HepG2 (cell line): Measurements from ENCODE around the gene SPG7. TPM values are rescaled to one million over a fixed set of nuclear protein-coding genes. Genes with fewer than 3 reads are reported as not detected.

Experiments
- ATAC-seq: fragments of 200-7000 bp; cut with Tn5 transposase; 3 replicates; pipeline ENCODE4 v1.9.1; 2020; ENCODE audit warnings: mild to moderate bottlenecking, moderate library complexity
- BruUV-seq: library from RNA; stranded (reverse); fragments of 400-500 nt; replicated peaks from 2 replicates; lab custom pipeline; 2021; lab: Mats Ljungman, UMichigan
- CTCF ChIA-PET: fragments of 300-600 bp; formaldehyde crosslinking; extraction: SDS; loops from one replicate; lab custom pipeline; 2021; ENCODE audit warnings: low total read pairs, inconsistent platforms, low intra/inter-chr PET ratio; lab: Yijun Ruan, JAX
- POLR2A ChIA-PET: fragments of 350-600 bp; sonication (Branson Sonifier 250); formaldehyde crosslinking; loops from one replicate; lab custom pipeline; 2020; ENCODE audit warnings: antibody characterized with exemption, inconsistent platforms; lab: Yijun Ruan, JAX
- DNase-seq: peaks from one replicate; pipeline ENCODE4 v3.0.0-alpha.2; 2015; ENCODE audit warnings: low spot score
- FAIRE-seq: peaks from 3 replicates; lab custom pipeline; 2011; peaks lifted over from hg19 to GRCh38; lab: Jason Lieb, UNC
- H2AFZ ChIP-seq: one replicate; pipeline ENCODE4 v1.6.1; 2011; ENCODE audit warnings: low read length, inconsistent platforms
- H3K27ac ChIP-seq: fragments of 300-600 bp; 3 replicates; pipeline ENCODE4 v1.8.0; 2011; ENCODE audit warnings: mixed run types, mild to moderate bottlenecking, mixed read lengths, low read length, inconsistent platforms; ENCODE audit not compliant: insufficient read depth; ENCODE audit errors: extremely low read length
- H3K27me3 ChIP-seq, 2 experiments: fragments of 200-600 bp in 1 of 2; 2 replicates in 1 of 2; 3 replicates in 1 of 2; pipeline versions ENCODE4 v1.6.0 to v1.8.0; 2011; ENCODE audit warnings: low read length in 2 of 2, mild to moderate bottlenecking in 2 of 2, moderate library complexity in 2 of 2, inconsistent platforms in 1 of 2; ENCODE audit not compliant: insufficient read depth in 2 of 2, control insufficient read depth in 1 of 2
- H3K36me3 ChIP-seq, 2 experiments: fragments of 200-600 bp in 1 of 2; replicated peaks in 1 of 2; 2 replicates in 1 of 2; 3 replicates in 1 of 2; pipeline versions ENCODE4 v1.5.1 to v1.8.0; 2011; ENCODE audit warnings: low read length in 2 of 2, inconsistent platforms in 1 of 2; ENCODE audit not compliant: insufficient read depth in 2 of 2, control insufficient read depth in 1 of 2
- H3K4me1 ChIP-seq: 2 replicates; pipeline ENCODE4 v1.5.1; 2012; ENCODE audit warnings: low read length, inconsistent platforms; ENCODE audit not compliant: insufficient read depth
- H3K4me2 ChIP-seq: 2 replicates; pipeline ENCODE4 v1.6.0; 2011; ENCODE audit warnings: low read depth, low read length, inconsistent platforms
- H3K4me3 ChIP-seq, 3 experiments: fragments of 200-600 bp in 1 of 3; sonication (generic), shearing (Covaris generic) in 1 of 3; replicated peaks in 1 of 3; 2 replicates each; pipeline ENCODE4 v1.5.1; 2011 to 2016; ENCODE audit warnings: low read length in 3 of 3, inconsistent platforms in 2 of 3, low read depth in 2 of 3, mild to moderate bottlenecking in 2 of 3, control low read depth in 1 of 3, mixed read lengths in 1 of 3; ENCODE audit not compliant: insufficient read depth in 1 of 3
- H3K79me2 ChIP-seq: one replicate; pipeline ENCODE4 v1.6.1; 2011; ENCODE audit warnings: low read length, inconsistent platforms; ENCODE audit not compliant: insufficient read depth
- H3K9ac ChIP-seq: 2 replicates; pipeline ENCODE4 v1.6.0; 2011; ENCODE audit warnings: mild to moderate bottlenecking, low read depth, low read length, inconsistent platforms; ENCODE audit not compliant: insufficient read depth
- H3K9me3 ChIP-seq: 2 replicates; pipeline ENCODE4 v1.5.1; 2012; ENCODE audit warnings: mild to moderate bottlenecking, low read length
- H4K20me1 ChIP-seq: 2 replicates; pipeline ENCODE4 v1.6.0; 2011; ENCODE audit warnings: inconsistent platforms, mild to moderate bottlenecking, low read length, moderate library complexity; ENCODE audit not compliant: insufficient read depth
- CENPX ChIP-seq: sonication (generic); formaldehyde crosslinking; IDR thresholded peaks from 2 replicates; pipeline ENCODE4 v1.9.0; 2021; ENCODE audit warnings: mild to moderate bottlenecking, missing genetic modification reagents, moderate library complexity
- HOXA5 ChIP-seq: sonication (generic); formaldehyde crosslinking; IDR thresholded peaks from 2 replicates; pipeline ENCODE4 v1.4.0; 2020; ENCODE audit warnings: missing genetic modification reagents
- HOXA9 ChIP-seq: sonication (generic); formaldehyde crosslinking; IDR thresholded peaks from 2 replicates; pipeline ENCODE4 v1.8.1; 2022; ENCODE audit warnings: missing genetic modification reagents, mild to moderate bottlenecking, moderate library complexity, borderline replicate concordance
- SMAD3 ChIP-seq: sonication (generic); formaldehyde crosslinking; IDR thresholded peaks from 2 replicates; pipeline ENCODE4 v1.4.0; 2020; ENCODE audit warnings: missing genetic modification reagents
- TCF7 ChIP-seq: sonication (generic); IDR thresholded peaks from 2 replicates; pipeline ENCODE4 v1.6.1; 2016; ENCODE audit warnings: antibody characterized with exemption, low read depth
- TEAD2 ChIP-seq: sonication (generic); formaldehyde crosslinking; IDR thresholded peaks from 2 replicates; pipeline ENCODE4 v1.9.0; 2021; ENCODE audit warnings: missing genetic modification reagents
- ZNF12 ChIP-seq: sonication (generic); formaldehyde crosslinking; IDR thresholded peaks from 2 replicates; pipeline ENCODE4 v1.5.0; 2020; ENCODE audit warnings: missing genetic modification reagents
- ZNF883 ChIP-seq: sonication (generic); formaldehyde crosslinking; IDR thresholded peaks from 2 replicates; pipeline ENCODE4 v1.5.1; 2020; ENCODE audit warnings: mild to moderate bottlenecking, missing genetic modification reagents; ENCODE audit errors: not compliant biosample characterization
- ZSCAN21 ChIP-seq: sonication (generic); formaldehyde crosslinking; IDR thresholded peaks from 2 replicates; pipeline ENCODE4 v1.8.0; 2022; ENCODE audit warnings: mild to moderate bottlenecking, missing genetic modification reagents, moderate library complexity, borderline replicate concordance
- ZSCAN25 ChIP-seq: sonication (generic); formaldehyde crosslinking; IDR thresholded peaks from 2 replicates; pipeline ENCODE4 v1.8.0; 2022; ENCODE audit warnings: mild to moderate bottlenecking, missing genetic modification reagents
- ZXDC ChIP-seq: sonication (generic); formaldehyde crosslinking; IDR thresholded peaks from 2 replicates; pipeline ENCODE4 v1.5.0; 2020; ENCODE audit warnings: mild to moderate bottlenecking, missing genetic modification reagents
- WGBS: methylation state at CpG from one replicate; pipeline ENCODE4 v1.1.6; 2017; ENCODE audit warnings: low lambda C conversion rate; 5-methylcytosine and 5-hydroxymethylcytosine counted together
- in situ Hi-C: cut with HindIII; loops from 2 replicates; pipeline ENCODE4 v1.10.0; 2017; ENCODE audit warnings: low pct_unique_long_range_greater_than_20kb; ENCODE audit not compliant: extremely low pct_ligation_motif_present
- intact Hi-C: fragments of 100-400 bp; cut with micrococcal nuclease; formaldehyde crosslinking; loops from one replicate; pipeline ENCODE4 v1.10.0; 2022; ENCODE audit not compliant: unreplicated experiment
- polyA plus RNA-seq, 8 experiments: library from polyadenylated mRNA; depleted of rRNA in 3 of 8; stranded (reverse) in 7 of 8; unstranded in 1 of 8; fragments of >200 nt; fragmentation: Illumina TruSeq in 4 of 8; extraction: Trizol in 4 of 8; gene quantifications; 2 replicates each; pipeline versions ENCODE4 v1.2.1 to v1.2.3, GENCODE V29; 2011 to 2016; ENCODE audit warnings: low read depth in 4 of 8, missing spikeins in 1 of 8, mixed read lengths in 1 of 8; ENCODE audit not compliant: insufficient read depth in 1 of 8
- total RNA-seq, 5 experiments: library from RNA; depleted of rRNA; stranded (reverse); fragments of >200 nt; fragmentation: Illumina TruSeq; extraction: Trizol; gene quantifications; 2 replicates each; pipeline ENCODE4 v1.2.3, GENCODE V29; 2016; ENCODE audit warnings: low read depth in 1 of 5
- TF ChIP-seq, protein P1 (sequence below): sonication (generic); formaldehyde crosslinking; conservative IDR thresholded peaks from 2 replicates; pipeline ENCODE4 v1.4.0; 2020; ENCODE audit warnings: missing genetic modification reagents
- TF ChIP-seq, protein P2 (sequence below): sonication (generic); formaldehyde crosslinking; IDR thresholded peaks from 2 replicates; pipeline ENCODE4 v1.5.0; 2020; ENCODE audit warnings: mild to moderate bottlenecking, missing genetic modification reagents
- TF ChIP-seq, protein P3 (sequence below): sonication (generic); formaldehyde crosslinking; conservative IDR thresholded peaks from 2 replicates; pipeline ENCODE4 v1.4.0; 2020; ENCODE audit warnings: mild to moderate bottlenecking, missing genetic modification reagents, moderate library complexity

SPG7 gene
- total and polyA plus RNA-seq, 2 of the 13 experiments (the other 11 are each of a cell fraction or from before 2014, with no cell fraction given): 66.0 to 136 TPM

- ChIA-PET CTCF (no interaction called here), POLR2A (interaction anchor here (0.8 to 1.7 kb wide), 9 partner anchors 12 to 56 kb away, joined by 3 to 18 read pairs (median 4); partner anchors contain the start of gene SPG7)
- BruUV-seq: no TSS peak
- no peaks in the 10 kb centered on the region; a peak in 1 of 5 replicates for H3K27me3 ChIP-seq
- intact Hi-C loops (no loop called here), in situ Hi-C loops (no loop called here)
- no peaks in the 10 kb centered on the region for H3K9me3 ChIP-seq
- H4K20me1 ChIP-seq: peaks cover 5% of the 10 kb centered on the region; the same call in 1 of the 2 replicates
- peak overlapping the region; percentile 96 for H3K4me2 ChIP-seq
- DNase-seq (no peak), FAIRE-seq (no peak), ATAC-seq (peak; percentile 19)
- no peaks in the 10 kb centered on the region for H3K79me2 ChIP-seq
- H3K9ac ChIP-seq: peak overlapping the region; percentile 47
- peaks cover 19 to 43% of the 10 kb centered on the region in 2 experiments; a peak in 4 of 5 replicates for H3K36me3 ChIP-seq
- H2AFZ ChIP-seq: no peak overlapping the region
- 76% methylated on average over 13 of the region's 13 CpGs for WGBS
- H3K27ac ChIP-seq: peak overlapping the region; percentile 87
- peaks cover 35% of the 10 kb centered on the region for H3K4me1 ChIP-seq
- peak overlapping the region in 2 of 3 experiments; percentile 41 to 72; a peak in 3 of 6 replicates for H3K4me3 ChIP-seq
- no peak for TF ChIP-seq SMAD3 (CRISPR knock-in tag)
- TF ChIP-seq CENPX: no peak
- no peak for TF ChIP-seq ZSCAN21 (CRISPR knock-in tag)
- TF ChIP-seq, protein P1, sequence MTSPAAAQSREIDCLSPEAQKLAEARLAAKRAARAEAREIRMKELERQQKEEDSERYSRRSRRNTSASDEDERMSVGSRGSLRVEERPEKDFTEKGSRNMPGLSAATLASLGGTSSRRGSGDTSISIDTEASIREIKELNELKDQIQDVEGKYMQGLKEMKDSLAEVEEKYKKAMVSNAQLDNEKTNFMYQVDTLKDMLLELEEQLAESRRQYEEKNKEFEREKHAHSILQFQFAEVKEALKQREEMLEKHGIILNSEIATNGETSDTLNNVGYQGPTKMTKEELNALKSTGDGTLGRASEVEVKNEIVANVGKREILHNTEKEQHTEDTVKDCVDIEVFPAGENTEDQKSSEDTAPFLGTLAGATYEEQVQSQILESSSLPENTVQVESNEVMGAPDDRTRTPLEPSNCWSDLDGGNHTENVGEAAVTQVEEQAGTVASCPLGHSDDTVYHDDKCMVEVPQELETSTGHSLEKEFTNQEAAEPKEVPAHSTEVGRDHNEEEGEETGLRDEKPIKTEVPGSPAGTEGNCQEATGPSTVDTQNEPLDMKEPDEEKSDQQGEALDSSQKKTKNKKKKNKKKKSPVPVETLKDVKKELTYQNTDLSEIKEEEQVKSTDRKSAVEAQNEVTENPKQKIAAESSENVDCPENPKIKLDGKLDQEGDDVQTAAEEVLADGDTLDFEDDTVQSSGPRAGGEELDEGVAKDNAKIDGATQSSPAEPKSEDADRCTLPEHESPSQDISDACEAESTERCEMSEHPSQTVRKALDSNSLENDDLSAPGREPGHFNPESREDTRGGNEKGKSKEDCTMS (CRISPR knock-in tag): no peak
- TF ChIP-seq ZNF883 (CRISPR knock-in tag): no peak
- TF ChIP-seq, protein P2, sequence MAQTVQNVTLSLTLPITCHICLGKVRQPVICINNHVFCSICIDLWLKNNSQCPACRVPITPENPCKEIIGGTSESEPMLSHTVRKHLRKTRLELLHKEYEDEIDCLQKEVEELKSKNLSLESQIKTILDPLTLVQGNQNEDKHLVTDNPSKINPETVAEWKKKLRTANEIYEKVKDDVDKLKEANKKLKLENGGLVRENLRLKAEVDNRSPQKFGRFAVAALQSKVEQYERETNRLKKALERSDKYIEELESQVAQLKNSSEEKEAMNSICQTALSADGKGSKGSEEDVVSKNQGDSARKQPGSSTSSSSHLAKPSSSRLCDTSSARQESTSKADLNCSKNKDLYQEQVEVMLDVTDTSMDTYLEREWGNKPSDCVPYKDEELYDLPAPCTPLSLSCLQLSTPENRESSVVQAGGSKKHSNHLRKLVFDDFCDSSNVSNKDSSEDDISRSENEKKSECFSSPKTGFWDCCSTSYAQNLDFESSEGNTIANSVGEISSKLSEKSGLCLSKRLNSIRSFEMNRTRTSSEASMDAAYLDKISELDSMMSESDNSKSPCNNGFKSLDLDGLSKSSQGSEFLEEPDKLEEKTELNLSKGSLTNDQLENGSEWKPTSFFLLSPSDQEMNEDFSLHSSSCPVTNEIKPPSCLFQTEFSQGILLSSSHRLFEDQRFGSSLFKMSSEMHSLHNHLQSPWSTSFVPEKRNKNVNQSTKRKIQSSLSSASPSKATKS (CRISPR knock-in tag): no peak
- no peak for TF ChIP-seq TEAD2
- TF ChIP-seq ZSCAN25 (CRISPR knock-in tag): peak; percentile 12; the same call in 1 of the 2 replicates
- no peak for TF ChIP-seq ZNF12
- TF ChIP-seq HOXA5 (CRISPR knock-in tag): no peak
- TF ChIP-seq HOXA9 (CRISPR knock-in tag): no peak
- no peak for TF ChIP-seq ZXDC (CRISPR knock-in tag)
- TF ChIP-seq TCF7: no peak
- TF ChIP-seq, protein P3, sequence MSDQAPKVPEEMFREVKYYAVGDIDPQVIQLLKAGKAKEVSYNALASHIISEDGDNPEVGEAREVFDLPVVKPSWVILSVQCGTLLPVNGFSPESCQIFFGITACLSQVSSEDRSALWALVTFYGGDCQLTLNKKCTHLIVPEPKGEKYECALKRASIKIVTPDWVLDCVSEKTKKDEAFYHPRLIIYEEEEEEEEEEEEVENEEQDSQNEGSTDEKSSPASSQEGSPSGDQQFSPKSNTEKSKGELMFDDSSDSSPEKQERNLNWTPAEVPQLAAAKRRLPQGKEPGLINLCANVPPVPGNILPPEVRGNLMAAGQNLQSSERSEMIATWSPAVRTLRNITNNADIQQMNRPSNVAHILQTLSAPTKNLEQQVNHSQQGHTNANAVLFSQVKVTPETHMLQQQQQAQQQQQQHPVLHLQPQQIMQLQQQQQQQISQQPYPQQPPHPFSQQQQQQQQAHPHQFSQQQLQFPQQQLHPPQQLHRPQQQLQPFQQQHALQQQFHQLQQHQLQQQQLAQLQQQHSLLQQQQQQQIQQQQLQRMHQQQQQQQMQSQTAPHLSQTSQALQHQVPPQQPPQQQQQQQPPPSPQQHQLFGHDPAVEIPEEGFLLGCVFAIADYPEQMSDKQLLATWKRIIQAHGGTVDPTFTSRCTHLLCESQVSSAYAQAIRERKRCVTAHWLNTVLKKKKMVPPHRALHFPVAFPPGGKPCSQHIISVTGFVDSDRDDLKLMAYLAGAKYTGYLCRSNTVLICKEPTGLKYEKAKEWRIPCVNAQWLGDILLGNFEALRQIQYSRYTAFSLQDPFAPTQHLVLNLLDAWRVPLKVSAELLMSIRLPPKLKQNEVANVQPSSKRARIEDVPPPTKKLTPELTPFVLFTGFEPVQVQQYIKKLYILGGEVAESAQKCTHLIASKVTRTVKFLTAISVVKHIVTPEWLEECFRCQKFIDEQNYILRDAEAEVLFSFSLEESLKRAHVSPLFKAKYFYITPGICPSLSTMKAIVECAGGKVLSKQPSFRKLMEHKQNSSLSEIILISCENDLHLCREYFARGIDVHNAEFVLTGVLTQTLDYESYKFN (CRISPR knock-in tag): no peak
These were observed 36.5 kb downstream of the SPG7 start for GRCh38 chr16:89544713-89545043.
